Superior temporal gyrus (tissue), 1 donor: Measurements from ENCODE around the gene NLRP2B.
"Not testable (repeated sequence)": the region's sequence is repeated elsewhere in the genome, so short reads cannot be mapped to it uniquely, and the experiment has no call there.

Experiments used
- DNase-seq: peaks from one replicate; pipeline ENCODE4 v3.0.0-alpha.2; 2016; ENCODE audit errors: extremely low spot score

Gene NLRP2B

GRCh38 chrX:57680160-57680559 is at the start of gene NLRP2B:
Gene NLRP2B, minus strand, starts transcription at chrX:57680260.
- DNase-seq: no peak

GRCh38 chrX:57725995-57726394 is 45.9 kb upstream of the NLRP2B start:
- not testable (repeated sequence) for DNase-seq

- DNase-seq: no peak
These were observed 1.3 kb upstream of the NLRP2B start for GRCh38 chrX:57681341-57681740.

- DNase-seq: no peak
These were observed 1.2 kb downstream of the NLRP2B start for GRCh38 chrX:57678686-57679428.

GRCh38 chrX:57677132-57677858 is 2.8 kb downstream of the NLRP2B start:
- DNase-seq: no peak

GRCh38 chrX:57675320-57675719 is 4.7 kb downstream of the NLRP2B start:
- no peak for DNase-seq

GRCh38 chrX:57674861-57675260 is 5.2 kb downstream of the NLRP2B start:
- no peak for DNase-seq

GRCh38 chrX:57669961-57670360 is 10.1 kb downstream of the NLRP2B start:
- DNase-seq: no peak

- DNase-seq: no peak
These were observed 13.1 kb downstream of the NLRP2B start for GRCh38 chrX:57667010-57667409.

- DNase-seq: no peak
These were observed 25.0 kb downstream of the NLRP2B start for GRCh38 chrX:57655065-57655464.

- no peak for DNase-seq
These were observed 27.4 kb downstream of the NLRP2B start for GRCh38 chrX:57652705-57653104.

- DNase-seq: no peak
These were observed 28.7 kb downstream of the NLRP2B start for GRCh38 chrX:57651169-57651919.

GRCh38 chrX:57647020-57647419 is 33.0 kb downstream of the NLRP2B start:
- DNase-seq: no peak

GRCh38 chrX:57643698-57644097 is 36.4 kb downstream of the NLRP2B start:
- DNase-seq: no peak

GRCh38 chrX:57641338-57641737 is 38.7 kb downstream of the NLRP2B start:
- DNase-seq: no peak

- DNase-seq: no peak
These were observed 39.4 kb downstream of the NLRP2B start for GRCh38 chrX:57640674-57641016.

GRCh38 chrX:57629438-57629837 is 50.6 kb downstream of the NLRP2B start:
- DNase-seq: not testable (repeated sequence)
